Measurements from ENCODE around the gene CROCC.

Gene CROCC

GRCh38 chr1:17012775-17013490, 91.2 kb downstream of the CROCC start:
- DNase-seq (ENCODE audit: low read depth), result no peak

GRCh38 chr1:17013491-17014320, 92.0 kb downstream of the CROCC start:
- DNase-seq (ENCODE audit: low read depth), result no peak

- DNase-seq (ENCODE audit: low read depth), result no peak
Measured at GRCh38 chr1:17014671-17015567, 93.2 kb downstream of the CROCC start.

GRCh38 chr1:17016317-17016661, 94.6 kb downstream of the CROCC start:
- DNase-seq (ENCODE audit: low read depth), result no peak

- no peak for DNase-seq (ENCODE audit: low read depth)
Measured at GRCh38 chr1:17017435-17017834, 95.7 kb downstream of the CROCC start.

GRCh38 chr1:17018849-17019248, 97.1 kb downstream of the CROCC start:
- no peak for DNase-seq (ENCODE audit: low read depth)

- DNase-seq (ENCODE audit: low read depth), result no peak
Measured at GRCh38 chr1:17020502-17020901, 98.8 kb downstream of the CROCC start.

GRCh38 chr1:17021896-17022295, 100.2 kb downstream of the CROCC start:
- DNase-seq (ENCODE audit: low read depth), result no peak
